Keratinocyte (primary cell): Measurements from ENCODE around the gene BBS9. TPM values are rescaled to one million over a fixed set of nuclear protein-coding genes. Genes with fewer than 3 reads are reported as not detected.

Source experiments
- DNase-seq: peaks from one replicate; pipeline ENCODE4 v3.0.0-alpha.2; 2011; ENCODE audit warnings: low read depth, missing footprints, low spot score
- FAIRE-seq: peaks from 2 replicates; lab custom pipeline; 2011; peaks lifted over from hg19 to GRCh38; lab: Jason Lieb, UNC
- H2AFZ ChIP-seq: 2 replicates; pipeline ENCODE4 v1.6.0; 2012; ENCODE audit warnings: low read length, control low read depth, inconsistent platforms; ENCODE audit not compliant: control insufficient read depth
- H3K27ac ChIP-seq: 2 replicates; pipeline ENCODE4 v1.5.1; 2011; ENCODE audit warnings: low read length; ENCODE audit not compliant: control insufficient read depth, insufficient read depth
- H3K27me3 ChIP-seq: 3 replicates; pipeline ENCODE4 v1.6.0; 2011; ENCODE audit warnings: low read length; ENCODE audit not compliant: control insufficient read depth, insufficient read depth; ENCODE audit errors: extremely low read depth
- H3K36me3 ChIP-seq, 2 experiments: 2 replicates in 1 of 2; 3 replicates in 1 of 2; pipeline ENCODE4 v1.5.1; 2011; ENCODE audit warnings: low read length in 2 of 2, mild to moderate bottlenecking in 1 of 2; ENCODE audit not compliant: control insufficient read depth in 2 of 2, insufficient read depth in 2 of 2; ENCODE audit errors: extremely low read depth in 1 of 2
- H3K4me1 ChIP-seq: 3 replicates; pipeline ENCODE4 v1.5.1; 2011; ENCODE audit warnings: low read length; ENCODE audit not compliant: control insufficient read depth, insufficient read depth; ENCODE audit errors: extremely low read depth
- H3K4me2 ChIP-seq: 3 replicates; pipeline ENCODE4 v1.6.0; 2011; ENCODE audit warnings: low read depth, low read length; ENCODE audit not compliant: control insufficient read depth, insufficient read depth; ENCODE audit errors: extremely low read depth
- H3K4me3 ChIP-seq, 3 experiments: fragments of 200-600 bp in 1 of 3; sonication (generic) in 1 of 3; 2 replicates in 2 of 3; 3 replicates in 1 of 3; pipeline ENCODE4 v1.5.1; 2011 to 2016; ENCODE audit warnings: low read length in 3 of 3, mild to moderate bottlenecking in 3 of 3, control low read depth in 2 of 3, inconsistent platforms in 1 of 3, low read depth in 1 of 3, mixed read lengths in 1 of 3, mixed run types in 1 of 3, moderate library complexity in 1 of 3; ENCODE audit not compliant: control insufficient read depth in 2 of 3, insufficient read depth in 2 of 3; ENCODE audit errors: extremely low read depth in 1 of 3
- H3K79me2 ChIP-seq: 2 replicates; pipeline ENCODE4 v1.6.0; 2012; ENCODE audit warnings: low read length; ENCODE audit not compliant: control insufficient read depth, insufficient read depth
- H3K9ac ChIP-seq: 3 replicates; pipeline ENCODE4 v1.6.0; 2011; ENCODE audit warnings: low read length; ENCODE audit not compliant: control insufficient read depth, insufficient read depth; ENCODE audit errors: extremely low read depth
- H3K9me1 ChIP-seq: 3 replicates; pipeline ENCODE4 v1.6.0; 2011; ENCODE audit warnings: low read length; ENCODE audit not compliant: control insufficient read depth, insufficient read depth; ENCODE audit errors: extremely low read depth
- H3K9me3 ChIP-seq: 2 replicates; pipeline ENCODE4 v1.5.1; 2012; ENCODE audit warnings: low read depth, low read length; ENCODE audit not compliant: control insufficient read depth
- H4K20me1 ChIP-seq: 3 replicates; pipeline ENCODE4 v1.6.0; 2011; ENCODE audit warnings: low read length; ENCODE audit not compliant: control insufficient read depth, insufficient read depth; ENCODE audit errors: extremely low read depth
- EZH2 ChIP-seq: IDR thresholded peaks from one replicate; pipeline ENCODE4 v1.6.1; 2012; ENCODE audit warnings: inconsistent platforms, mild to moderate bottlenecking, low read length, moderate library complexity
- dilution Hi-C: fragments of 300-500 bp; cut with MboI; formaldehyde crosslinking; loops from one replicate; pipeline ENCODE4 v1.7.0; 2020; ENCODE audit warnings: low sequenced_read_pairs; ENCODE audit not compliant: extremely low pct_ligation_motif_present
- polyA plus RNA-seq, 5 experiments: library from polyadenylated mRNA; depleted of rRNA in 3 of 5; stranded (reverse) in 3 of 5; stranded (forward) in 1 of 5; unstranded in 1 of 5; fragments of >200 nt; gene quantifications; 1 replicate in 1 of 5; 2 replicates in 3 of 5; 3 replicates in 1 of 5; pipeline versions ENCODE4 v1.2.1 to v1.2.3, GENCODE V29; 2011 to 2012; ENCODE audit warnings: missing spikeins in 2 of 5, low read depth in 1 of 5, low replicate concordance in 1 of 5
- TF ChIP-seq, protein P1 (sequence below), 3 experiments: IDR thresholded peaks in 1 of 3; conservative IDR thresholded peaks in 1 of 3; optimal IDR thresholded peaks in 1 of 3; 2 replicates in 2 of 3; 3 replicates in 1 of 3; pipeline versions ENCODE3 to v1.5.1; 2011; ENCODE audit warnings: low read length in 3 of 3, mild to moderate bottlenecking in 3 of 3, moderate library complexity in 2 of 3, control low read depth in 1 of 3, inconsistent platforms in 1 of 3; ENCODE audit not compliant: insufficient read depth in 2 of 3; ENCODE audit errors: extremely low read depth in 1 of 3

BBS9 gene
- polyA plus RNA-seq, 1 donor (not counting 4 experiments of a cell fraction or from before 2014, with no cell fraction given) = 7.6 TPM

- Histone ChIP-seq H3K79me2 (no peaks in the 10 kb centered on the region), H4K20me1 (no peaks in the 10 kb centered on the region), H2AFZ (no peak overlapping the region), H3K4me2 (no peak overlapping the region), H3K27ac (no peak overlapping the region), H3K4me1 (no peaks in the 10 kb centered on the region), H3K9ac (no peak overlapping the region), H3K9me1 (no peaks in the 10 kb centered on the region), H3K27me3 (no peaks in the 10 kb centered on the region), H3K9me3 (no peaks in the 10 kb centered on the region), H3K4me3 (no peak overlapping the region), H3K36me3 (no peaks in the 10 kb centered on the region)
- FAIRE-seq = no peak
- DNase-seq = no peak
- dilution Hi-C loops = no loop called here
- TF ChIP-seq, protein P1, sequence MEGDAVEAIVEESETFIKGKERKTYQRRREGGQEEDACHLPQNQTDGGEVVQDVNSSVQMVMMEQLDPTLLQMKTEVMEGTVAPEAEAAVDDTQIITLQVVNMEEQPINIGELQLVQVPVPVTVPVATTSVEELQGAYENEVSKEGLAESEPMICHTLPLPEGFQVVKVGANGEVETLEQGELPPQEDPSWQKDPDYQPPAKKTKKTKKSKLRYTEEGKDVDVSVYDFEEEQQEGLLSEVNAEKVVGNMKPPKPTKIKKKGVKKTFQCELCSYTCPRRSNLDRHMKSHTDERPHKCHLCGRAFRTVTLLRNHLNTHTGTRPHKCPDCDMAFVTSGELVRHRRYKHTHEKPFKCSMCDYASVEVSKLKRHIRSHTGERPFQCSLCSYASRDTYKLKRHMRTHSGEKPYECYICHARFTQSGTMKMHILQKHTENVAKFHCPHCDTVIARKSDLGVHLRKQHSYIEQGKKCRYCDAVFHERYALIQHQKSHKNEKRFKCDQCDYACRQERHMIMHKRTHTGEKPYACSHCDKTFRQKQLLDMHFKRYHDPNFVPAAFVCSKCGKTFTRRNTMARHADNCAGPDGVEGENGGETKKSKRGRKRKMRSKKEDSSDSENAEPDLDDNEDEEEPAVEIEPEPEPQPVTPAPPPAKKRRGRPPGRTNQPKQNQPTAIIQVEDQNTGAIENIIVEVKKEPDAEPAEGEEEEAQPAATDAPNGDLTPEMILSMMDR (optimal IDR thresholded peaks at IDR 0.05 in 1 of 3, IDR thresholded peaks at IDR 0.05 in 1 of 3, conservative IDR thresholded peaks at IDR 0.05 in 1 of 3; ENCODE audit: extremely low read depth in 1 of 3, insufficient read depth in 2 of 3, low read length in 3 of 3) = no peak
- TF ChIP-seq EZH2 = no peak
Observed at GRCh38 chr7:33458581-33458980, 329.2 kb downstream of the BBS9 start.

- dilution Hi-C loops = no loop called here
- no peak for TF ChIP-seq EZH2
- TF ChIP-seq, protein P1 (optimal IDR thresholded peaks at IDR 0.05 in 1 of 3, IDR thresholded peaks at IDR 0.05 in 1 of 3, conservative IDR thresholded peaks at IDR 0.05 in 1 of 3; ENCODE audit: extremely low read depth in 1 of 3, insufficient read depth in 2 of 3, low read length in 3 of 3) = peak; percentile 42 to 75 (median 71)
- H3K4me1 ChIP-seq = no peaks in the 10 kb centered on the region
- no peaks in the 10 kb centered on the region for H3K79me2 ChIP-seq
- no peak overlapping the region for H3K9ac ChIP-seq
- no peak overlapping the region for H2AFZ ChIP-seq
- no peaks in the 10 kb centered on the region for H3K9me3 ChIP-seq
- no peaks in the 10 kb centered on the region for H3K36me3 ChIP-seq
- H3K4me3 ChIP-seq = no peak overlapping the region
- no peaks in the 10 kb centered on the region for H3K27me3 ChIP-seq
- no peak overlapping the region for H3K27ac ChIP-seq
- FAIRE-seq (peak; percentile 48), DNase-seq (no peak)
- H3K9me1 ChIP-seq = no peaks in the 10 kb centered on the region
- H3K4me2 ChIP-seq = no peak overlapping the region
- no peaks in the 10 kb centered on the region for H4K20me1 ChIP-seq
Observed at GRCh38 chr7:33459340-33459751, 330.0 kb downstream of the BBS9 start.
